Measurements from ENCODE around the gene ZFAND6. TPM values are rescaled to one million over a fixed set of nuclear protein-coding genes. Genes with fewer than 3 reads are reported as not detected.

The ZFAND6 gene
- total RNA-seq, 1 donor from 2014 or later, result 76.7 TPM

GRCh38 chr15:80026754-80027153 lies 32.7 kb upstream of the ZFAND6 start:
- Histone ChIP-seq H3K9me3 (no peaks in the 10 kb centered on the region), H3K36me3 (no peaks in the 10 kb centered on the region), H3K4me3 (no peak overlapping the region), H3K4me1 (no peaks in the 10 kb centered on the region), H3K27me3 (ENCODE audit: low read depth) (no peaks in the 10 kb centered on the region), H3K27ac (no peak overlapping the region)
- intact Hi-C loops (cut with DNase I), result no loop called here
- ATAC-seq (no peak), DNase-seq (no peak)
- TF ChIP-seq, protein P1, sequence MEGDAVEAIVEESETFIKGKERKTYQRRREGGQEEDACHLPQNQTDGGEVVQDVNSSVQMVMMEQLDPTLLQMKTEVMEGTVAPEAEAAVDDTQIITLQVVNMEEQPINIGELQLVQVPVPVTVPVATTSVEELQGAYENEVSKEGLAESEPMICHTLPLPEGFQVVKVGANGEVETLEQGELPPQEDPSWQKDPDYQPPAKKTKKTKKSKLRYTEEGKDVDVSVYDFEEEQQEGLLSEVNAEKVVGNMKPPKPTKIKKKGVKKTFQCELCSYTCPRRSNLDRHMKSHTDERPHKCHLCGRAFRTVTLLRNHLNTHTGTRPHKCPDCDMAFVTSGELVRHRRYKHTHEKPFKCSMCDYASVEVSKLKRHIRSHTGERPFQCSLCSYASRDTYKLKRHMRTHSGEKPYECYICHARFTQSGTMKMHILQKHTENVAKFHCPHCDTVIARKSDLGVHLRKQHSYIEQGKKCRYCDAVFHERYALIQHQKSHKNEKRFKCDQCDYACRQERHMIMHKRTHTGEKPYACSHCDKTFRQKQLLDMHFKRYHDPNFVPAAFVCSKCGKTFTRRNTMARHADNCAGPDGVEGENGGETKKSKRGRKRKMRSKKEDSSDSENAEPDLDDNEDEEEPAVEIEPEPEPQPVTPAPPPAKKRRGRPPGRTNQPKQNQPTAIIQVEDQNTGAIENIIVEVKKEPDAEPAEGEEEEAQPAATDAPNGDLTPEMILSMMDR (IDR thresholded peaks at IDR 0.05), result no peak

GRCh38 chr15:80028937-80029336 lies 30.5 kb upstream of the ZFAND6 start:
- intact Hi-C loops (cut with DNase I), result no loop called here
- Histone ChIP-seq H3K9me3 (no peaks in the 10 kb centered on the region), H3K4me3 (no peak overlapping the region), H3K27ac (no peak overlapping the region), H3K27me3 (ENCODE audit: low read depth) (no peaks in the 10 kb centered on the region), H3K4me1 (peaks cover 9% of the 10 kb centered on the region), H3K36me3 (no peaks in the 10 kb centered on the region)
- ATAC-seq, result no peak
- TF ChIP-seq, protein P1 (IDR thresholded peaks at IDR 0.05), result no peak
- no peak for DNase-seq

GRCh38 chr15:80031841-80032240 lies 27.6 kb upstream of the ZFAND6 start:
- intact Hi-C loops (cut with DNase I), result no loop called here

GRCh38 chr15:80034629-80035028 lies 24.8 kb upstream of the ZFAND6 start:
- intact Hi-C loops (cut with DNase I), result no loop called here

More at GRCh38 chr15:80031841-80032240, 27.6 kb upstream of the ZFAND6 start:
- no peak for ATAC-seq
- Histone ChIP-seq H3K36me3 (no peaks in the 10 kb centered on the region), H3K27ac (no peak overlapping the region), H3K27me3 (ENCODE audit: low read depth) (no peaks in the 10 kb centered on the region), H3K9me3 (no peaks in the 10 kb centered on the region), H3K4me1 (peaks cover 10% of the 10 kb centered on the region), H3K4me3 (no peak overlapping the region)
- TF ChIP-seq, protein P1 (IDR thresholded peaks at IDR 0.05), result no peak
- DNase-seq, result no peak

GRCh38 chr15:80036071-80036470 lies 23.4 kb upstream of the ZFAND6 start:
- ATAC-seq, result no peak
- H3K27me3 ChIP-seq (ENCODE audit: low read depth), result no peaks in the 10 kb centered on the region
- no peak overlapping the region for H3K27ac ChIP-seq
- H3K36me3 ChIP-seq, result no peaks in the 10 kb centered on the region
- H3K9me3 ChIP-seq, result no peaks in the 10 kb centered on the region
- H3K4me3 ChIP-seq, result no peak overlapping the region
- TF ChIP-seq, protein P1 (IDR thresholded peaks at IDR 0.05), result no peak
- intact Hi-C loops (cut with DNase I), result no loop called here
- H3K4me1 ChIP-seq, result peaks cover 10% of the 10 kb centered on the region
- DNase-seq, result no peak

More at GRCh38 chr15:80034629-80035028, 24.8 kb upstream of the ZFAND6 start:
- H3K4me1 ChIP-seq, result peaks cover 10% of the 10 kb centered on the region
- H3K27me3 ChIP-seq (ENCODE audit: low read depth), result no peaks in the 10 kb centered on the region
- DNase-seq (no peak), ATAC-seq (no peak)
- H3K9me3 ChIP-seq, result no peaks in the 10 kb centered on the region
- TF ChIP-seq, protein P1 (IDR thresholded peaks at IDR 0.05), result no peak
- no peak overlapping the region for H3K4me3 ChIP-seq
- no peaks in the 10 kb centered on the region for H3K36me3 ChIP-seq
- H3K27ac ChIP-seq, result no peak overlapping the region

Measured in lower lobe of right lung (tissue), 2 donors.